HepG2 (cell line): ENCODE results near the gene FALEC. TPM values are rescaled to one million over a fixed set of nuclear protein-coding genes. Genes with fewer than 3 reads are reported as not detected.

Experiments
- GLI4 ChIP-seq: sonication (generic); formaldehyde crosslinking; IDR thresholded peaks from 2 replicates; pipeline ENCODE4 v1.5.1; 2020; ENCODE audit warnings: missing genetic modification reagents, mild to moderate bottlenecking, moderate library complexity, borderline replicate concordance
- GZF1 ChIP-seq: sonication (generic); formaldehyde crosslinking; IDR thresholded peaks from 2 replicates; pipeline ENCODE4 v1.5.1; 2020; ENCODE audit warnings: mild to moderate bottlenecking, missing genetic modification reagents
- IRF9 ChIP-seq: sonication (generic); formaldehyde crosslinking; IDR thresholded peaks from 2 replicates; pipeline ENCODE4 v1.8.0; 2022; ENCODE audit warnings: missing genetic modification reagents, mild to moderate bottlenecking, borderline replicate concordance
- NR0B2 ChIP-seq: sonication (generic); formaldehyde crosslinking; IDR thresholded peaks from 2 replicates; pipeline ENCODE4 v1.4.0; 2020; ENCODE audit warnings: mild to moderate bottlenecking, missing genetic modification reagents
- POLR2A ChIP-seq, 2 experiments: IDR thresholded peaks; 2 replicates each; pipeline ENCODE4 v1.6.1; 2011; ENCODE audit warnings: low read depth in 2 of 2, low read length in 2 of 2, mild to moderate bottlenecking in 1 of 2, moderate library complexity in 1 of 2; ENCODE audit not compliant: insufficient read depth in 1 of 2
- PRDM10 ChIP-seq: sonication (generic); formaldehyde crosslinking; IDR thresholded peaks from 2 replicates; pipeline ENCODE4 v1.4.0; 2020; ENCODE audit warnings: low read depth, missing genetic modification reagents
- RBAK ChIP-seq: sonication (generic); formaldehyde crosslinking; IDR thresholded peaks from 2 replicates; pipeline ENCODE4 v1.5.1; 2020; ENCODE audit warnings: mild to moderate bottlenecking, missing genetic modification reagents
- TOPORS ChIP-seq: sonication (generic); formaldehyde crosslinking; IDR thresholded peaks from 2 replicates; pipeline ENCODE4 v1.8.0; 2023; ENCODE audit warnings: mild to moderate bottlenecking, missing genetic modification reagents
- YEATS2 ChIP-seq: sonication (generic); formaldehyde crosslinking; IDR thresholded peaks from 2 replicates; pipeline ENCODE4 v1.4.0; 2020; ENCODE audit warnings: missing genetic modification reagents, borderline replicate concordance
- ZFAT ChIP-seq: sonication (generic); formaldehyde crosslinking; conservative IDR thresholded peaks from 2 replicates; pipeline ENCODE4 v1.8.1; 2023; ENCODE audit warnings: missing genetic modification reagents, inconsistent platforms
- ZNF160 ChIP-seq: sonication (generic); formaldehyde crosslinking; IDR thresholded peaks from 2 replicates; pipeline ENCODE4 v1.8.0; 2022; ENCODE audit warnings: mild to moderate bottlenecking, inconsistent platforms, missing genetic modification reagents
- ZNF207 ChIP-seq: fragments of 450-650 bp; IDR thresholded peaks from 2 replicates; pipeline ENCODE4 v1.6.1; 2016; ENCODE audit warnings: antibody characterized with exemption, borderline replicate concordance
- ZNF3 ChIP-seq: IDR thresholded peaks from 2 replicates; pipeline ENCODE4 v1.7.0; 2017; ENCODE audit warnings: inconsistent platforms
- ZNF317 ChIP-seq: sonication (generic); formaldehyde crosslinking; IDR thresholded peaks from 2 replicates; pipeline ENCODE4 v1.5.0; 2020; ENCODE audit warnings: mild to moderate bottlenecking, missing genetic modification reagents
- ZNF354B ChIP-seq: sonication (generic); formaldehyde crosslinking; IDR thresholded peaks from 2 replicates; pipeline ENCODE4 v1.8.0; 2022; ENCODE audit warnings: mild to moderate bottlenecking, missing genetic modification reagents
- polyA plus RNA-seq, 8 experiments: library from polyadenylated mRNA; depleted of rRNA in 3 of 8; stranded (reverse) in 7 of 8; unstranded in 1 of 8; fragments of >200 nt; fragmentation: Illumina TruSeq in 4 of 8; extraction: Trizol in 4 of 8; gene quantifications; 2 replicates each; pipeline versions ENCODE4 v1.2.1 to v1.2.3, GENCODE V29; 2011 to 2016; ENCODE audit warnings: low read depth in 4 of 8, missing spikeins in 1 of 8, mixed read lengths in 1 of 8; ENCODE audit not compliant: insufficient read depth in 1 of 8
- total RNA-seq, 5 experiments: library from RNA; depleted of rRNA; stranded (reverse); fragments of >200 nt; fragmentation: Illumina TruSeq; extraction: Trizol; gene quantifications; 2 replicates each; pipeline ENCODE4 v1.2.3, GENCODE V29; 2016; ENCODE audit warnings: low read depth in 1 of 5
- TF ChIP-seq, protein P1 (sequence below): sonication (generic); formaldehyde crosslinking; IDR thresholded peaks from 2 replicates; pipeline ENCODE4 v1.8.0; 2022; ENCODE audit warnings: mild to moderate bottlenecking, missing genetic modification reagents
- TF ChIP-seq, protein P2 (sequence below): sonication (generic); formaldehyde crosslinking; IDR thresholded peaks from 2 replicates; pipeline ENCODE4 v1.8.0; 2022; ENCODE audit warnings: missing genetic modification reagents, mild to moderate bottlenecking, moderate library complexity, borderline replicate concordance
- TF ChIP-seq, protein P3 (sequence below): sonication (generic); formaldehyde crosslinking; IDR thresholded peaks from 2 replicates; pipeline ENCODE4 v1.5.0; 2020; ENCODE audit warnings: missing genetic modification reagents, mild to moderate bottlenecking, borderline replicate concordance

FALEC gene
- total and polyA plus RNA-seq, 2 of the 13 experiments (the other 11 are each of a cell fraction or from before 2014, with no cell fraction given) = 0.33 to 0.71 TPM

DNA sequence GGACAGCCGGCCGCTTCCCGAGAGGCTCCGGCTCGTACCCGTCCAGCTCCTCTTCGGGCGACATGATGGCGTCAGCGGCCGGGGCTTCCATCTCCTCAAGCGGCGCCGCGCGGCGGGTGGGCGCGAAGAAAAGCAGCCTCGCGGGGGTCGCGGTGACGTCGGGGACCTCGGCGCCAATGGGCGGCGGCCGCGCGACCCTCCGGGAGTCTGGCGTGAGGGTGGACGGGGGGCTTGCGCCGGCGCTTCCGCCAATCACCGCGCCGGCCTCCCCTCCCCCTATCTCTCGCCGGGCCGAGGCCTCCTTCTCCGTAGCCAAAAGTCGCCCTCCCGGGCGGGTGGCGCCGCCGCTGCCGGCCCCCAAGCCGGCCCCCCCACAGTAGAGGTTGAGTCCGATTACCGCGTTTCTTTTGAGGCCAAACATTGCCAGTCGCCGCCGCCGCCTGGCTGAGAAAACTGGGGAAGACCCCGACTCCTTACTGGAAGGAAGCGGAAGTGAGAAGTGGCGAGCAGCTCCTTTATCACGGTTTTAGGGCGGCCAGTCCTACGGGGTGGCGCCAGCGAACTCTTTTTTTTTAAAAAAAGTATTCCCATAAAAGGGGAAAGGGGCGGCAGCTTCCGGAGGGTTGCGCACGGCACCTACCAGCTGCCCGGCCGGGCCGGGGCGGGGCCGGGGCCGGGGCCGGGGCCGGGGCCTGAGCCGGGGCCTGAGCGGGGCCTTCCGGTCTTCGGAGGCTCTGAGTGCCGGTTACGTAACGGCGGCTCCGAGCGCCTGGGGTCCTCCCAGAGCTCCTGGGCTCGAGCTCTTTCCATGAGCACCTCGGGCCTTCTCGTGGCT is 63.8 kb downstream of the FALEC start, which contains the start of gene MCL1 (continued):
- TF ChIP-seq ZNF354B (CRISPR knock-in tag) (no peak), ZNF160 (CRISPR knock-in tag) (no peak), PRDM10 (CRISPR knock-in tag) (no peak), ZNF317 (CRISPR knock-in tag) (0 out of 2 replicates have a peak, but pooled peaks have one; percentile 23), ZNF207 (no peak), IRF9 (CRISPR knock-in tag) (peak; percentile 50; the same call in 1 of the 2 replicates), NR0B2 (CRISPR knock-in tag) (no peak), RBAK (CRISPR knock-in tag) (no peak), ZFAT (CRISPR knock-in tag) (peak; percentile 82), POLR2A (IDR thresholded peaks at IDR 0.05; ENCODE audit: insufficient read depth in 1 of 2, low read depth in 2 of 2, low read length in 2 of 2) (peak; percentile 95 to 99), GZF1 (CRISPR knock-in tag) (no peak), YEATS2 (CRISPR knock-in tag) (0 out of 2 replicates have a peak, but pooled peaks have one; percentile 59), GLI4 (CRISPR knock-in tag) (no peak), ZNF3 (CRISPR knock-in tag) (no peak), TOPORS (no peak)
- TF ChIP-seq, protein P1, sequence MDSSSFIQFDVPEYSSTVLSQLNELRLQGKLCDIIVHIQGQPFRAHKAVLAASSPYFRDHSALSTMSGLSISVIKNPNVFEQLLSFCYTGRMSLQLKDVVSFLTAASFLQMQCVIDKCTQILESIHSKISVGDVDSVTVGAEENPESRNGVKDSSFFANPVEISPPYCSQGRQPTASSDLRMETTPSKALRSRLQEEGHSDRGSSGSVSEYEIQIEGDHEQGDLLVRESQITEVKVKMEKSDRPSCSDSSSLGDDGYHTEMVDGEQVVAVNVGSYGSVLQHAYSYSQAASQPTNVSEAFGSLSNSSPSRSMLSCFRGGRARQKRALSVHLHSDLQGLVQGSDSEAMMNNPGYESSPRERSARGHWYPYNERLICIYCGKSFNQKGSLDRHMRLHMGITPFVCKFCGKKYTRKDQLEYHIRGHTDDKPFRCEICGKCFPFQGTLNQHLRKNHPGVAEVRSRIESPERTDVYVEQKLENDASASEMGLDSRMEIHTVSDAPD (CRISPR knock-in tag) = no peak
- TF ChIP-seq, protein P2, sequence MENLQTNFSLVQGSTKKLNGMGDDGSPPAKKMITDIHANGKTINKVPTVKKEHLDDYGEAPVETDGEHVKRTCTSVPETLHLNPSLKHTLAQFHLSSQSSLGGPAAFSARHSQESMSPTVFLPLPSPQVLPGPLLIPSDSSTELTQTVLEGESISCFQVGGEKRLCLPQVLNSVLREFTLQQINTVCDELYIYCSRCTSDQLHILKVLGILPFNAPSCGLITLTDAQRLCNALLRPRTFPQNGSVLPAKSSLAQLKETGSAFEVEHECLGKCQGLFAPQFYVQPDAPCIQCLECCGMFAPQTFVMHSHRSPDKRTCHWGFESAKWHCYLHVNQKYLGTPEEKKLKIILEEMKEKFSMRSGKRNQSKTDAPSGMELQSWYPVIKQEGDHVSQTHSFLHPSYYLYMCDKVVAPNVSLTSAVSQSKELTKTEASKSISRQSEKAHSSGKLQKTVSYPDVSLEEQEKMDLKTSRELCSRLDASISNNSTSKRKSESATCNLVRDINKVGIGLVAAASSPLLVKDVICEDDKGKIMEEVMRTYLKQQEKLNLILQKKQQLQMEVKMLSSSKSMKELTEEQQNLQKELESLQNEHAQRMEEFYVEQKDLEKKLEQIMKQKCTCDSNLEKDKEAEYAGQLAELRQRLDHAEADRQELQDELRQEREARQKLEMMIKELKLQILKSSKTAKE (CRISPR knock-in tag) = no peak
- TF ChIP-seq, protein P3, sequence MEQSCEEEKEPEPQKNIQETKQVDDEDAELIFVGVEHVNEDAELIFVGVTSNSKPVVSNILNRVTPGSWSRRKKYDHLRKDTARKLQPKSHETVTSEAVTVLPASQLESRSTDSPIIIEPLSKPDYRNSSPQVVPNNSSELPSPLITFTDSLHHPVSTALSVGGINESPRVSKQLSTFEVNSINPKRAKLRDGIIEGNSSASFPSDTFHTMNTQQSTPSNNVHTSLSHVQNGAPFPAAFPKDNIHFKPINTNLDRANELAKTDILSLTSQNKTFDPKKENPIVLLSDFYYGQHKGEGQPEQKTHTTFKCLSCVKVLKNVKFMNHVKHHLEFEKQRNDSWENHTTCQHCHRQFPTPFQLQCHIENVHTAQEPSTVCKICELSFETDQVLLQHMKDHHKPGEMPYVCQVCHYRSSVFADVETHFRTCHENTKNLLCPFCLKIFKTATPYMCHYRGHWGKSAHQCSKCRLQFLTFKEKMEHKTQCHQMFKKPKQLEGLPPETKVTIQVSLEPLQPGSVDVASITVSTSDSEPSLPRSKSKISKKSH = no peak
